ENCODE measurements around the gene IGSF21.
A peak's percentile ranks its signal among the peaks of the same experiment; 100 is the strongest.

Gene IGSF21

GRCh38 chr1:18299441-18300338, 192.1 kb downstream of the IGSF21 start:
- DNase-seq (ENCODE audit: low spot score): peak; percentile 6

GRCh38 chr1:18300376-18300775, 192.8 kb downstream of the IGSF21 start:
- DNase-seq (ENCODE audit: low spot score): no peak

GRCh38 chr1:18302788-18303413, 195.3 kb downstream of the IGSF21 start:
- no peak for DNase-seq (ENCODE audit: low spot score)

- no peak for DNase-seq (ENCODE audit: low spot score)
These were observed 196.7 kb downstream of the IGSF21 start for GRCh38 chr1:18304151-18304869.

- no peak for DNase-seq (ENCODE audit: low spot score)
These were observed 197.7 kb downstream of the IGSF21 start for GRCh38 chr1:18305182-18305795.

GRCh38 chr1:18307329-18307898, 199.8 kb downstream of the IGSF21 start:
- no peak for DNase-seq (ENCODE audit: low spot score)

GRCh38 chr1:18309552-18310155, 202.1 kb downstream of the IGSF21 start:
- no peak for DNase-seq (ENCODE audit: low spot score)

GRCh38 chr1:18312961-18313360, 205.4 kb downstream of the IGSF21 start:
- no peak for DNase-seq (ENCODE audit: low spot score)

- no peak for DNase-seq (ENCODE audit: low spot score)
These were observed 205.9 kb downstream of the IGSF21 start for GRCh38 chr1:18313523-18313922.

GRCh38 chr1:18314399-18314798, 206.8 kb downstream of the IGSF21 start:
- no peak for DNase-seq (ENCODE audit: low spot score)

- DNase-seq (ENCODE audit: low spot score): no peak
These were observed 207.9 kb downstream of the IGSF21 start for GRCh38 chr1:18315449-18315848.

GRCh38 chr1:18316764-18317163, 209.2 kb downstream of the IGSF21 start:
- DNase-seq (ENCODE audit: low spot score): no peak

- DNase-seq (ENCODE audit: low spot score): no peak
These were observed 211.5 kb downstream of the IGSF21 start for GRCh38 chr1:18319099-18319498.

GRCh38 chr1:18320051-18320450, 212.5 kb downstream of the IGSF21 start:
- DNase-seq (ENCODE audit: low spot score): no peak

GRCh38 chr1:18322368-18323032, 214.9 kb downstream of the IGSF21 start:
- DNase-seq (ENCODE audit: low spot score): no peak

GRCh38 chr1:18323259-18323658, 215.7 kb downstream of the IGSF21 start:
- DNase-seq (ENCODE audit: low spot score): no peak

GRCh38 chr1:18324246-18324645, 216.6 kb downstream of the IGSF21 start:
- no peak for DNase-seq (ENCODE audit: low spot score)

- DNase-seq (ENCODE audit: low spot score): no peak
These were observed 217.5 kb downstream of the IGSF21 start for GRCh38 chr1:18325136-18325535.

GRCh38 chr1:18326211-18326897, 218.8 kb downstream of the IGSF21 start:
- no peak for DNase-seq (ENCODE audit: low spot score)

- no peak for DNase-seq (ENCODE audit: low spot score)
These were observed 220.1 kb downstream of the IGSF21 start for GRCh38 chr1:18327650-18328049.

Data from hematopoietic multipotent progenitor cell treated with erythropoietin and hydrocortisone succinate and interleukin-3 and kit ligand, for 17 days (in vitro differentiated cells).